ENCODE data around the gene RIC8A.

RIC8A gene

DNA sequence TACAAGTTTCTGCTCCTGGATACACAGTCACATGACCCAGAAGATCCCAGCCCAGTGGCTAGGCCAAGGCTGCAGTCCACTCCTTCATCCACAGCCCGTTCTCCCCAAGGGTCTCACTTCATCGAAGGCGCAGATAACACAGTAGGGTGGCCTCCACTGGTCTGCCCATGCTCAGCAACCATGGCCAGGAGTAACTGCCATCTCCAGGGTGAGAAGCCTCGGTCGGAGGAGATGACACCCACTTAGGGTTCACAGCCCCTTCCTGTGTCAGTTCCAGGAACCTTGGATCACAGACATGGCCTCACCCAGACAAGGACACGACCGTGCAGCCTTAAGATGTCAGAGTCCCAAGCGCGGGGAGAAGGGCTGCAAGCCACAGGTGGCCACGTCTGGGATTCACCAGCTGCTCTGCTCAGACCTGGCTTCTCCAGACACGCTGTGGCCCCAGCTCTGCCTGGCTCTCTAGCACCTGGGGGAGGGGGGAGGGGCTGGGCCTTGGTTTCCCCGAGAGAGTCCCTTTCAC is 2.9 kb upstream of the RIC8A start:
- DNase-seq = no peak

DNA sequence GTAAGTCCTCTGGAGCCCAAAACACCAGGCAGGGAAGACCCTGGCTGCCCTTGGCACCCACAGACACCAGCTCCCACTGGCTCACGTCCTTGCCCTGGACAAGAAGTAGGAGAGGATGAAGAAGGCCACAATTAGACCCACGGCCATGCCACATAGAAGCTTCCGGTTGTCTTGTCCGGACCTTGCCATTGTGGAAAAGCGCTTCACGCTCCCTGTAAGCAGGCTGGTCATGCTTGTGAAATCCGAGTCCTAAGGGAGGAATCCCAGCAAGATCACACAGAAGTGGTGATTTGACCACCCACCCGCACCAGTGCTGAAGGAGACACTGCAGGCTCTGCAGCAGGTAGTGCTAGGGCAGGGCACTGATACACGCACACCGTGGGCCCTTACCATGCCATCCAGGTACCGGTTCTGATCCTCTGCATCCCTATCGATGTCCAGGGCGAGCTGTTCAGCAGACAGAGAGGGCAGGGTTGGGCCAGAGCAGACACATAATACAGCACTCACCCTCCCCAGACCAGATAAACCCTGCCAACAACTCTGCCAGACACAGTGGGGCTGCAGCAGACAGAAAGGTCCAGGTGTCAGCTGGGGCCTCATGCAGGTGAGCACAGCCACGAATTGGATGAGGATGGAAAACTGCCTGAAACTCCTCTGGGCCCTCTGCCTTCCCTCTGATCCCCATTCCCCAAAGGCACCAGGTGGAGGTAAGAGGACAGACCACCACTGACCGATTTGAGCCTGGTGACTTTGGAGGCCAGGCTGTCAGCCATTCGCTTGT is 2.1 kb upstream of the RIC8A start:
- no peak for DNase-seq

DNA sequence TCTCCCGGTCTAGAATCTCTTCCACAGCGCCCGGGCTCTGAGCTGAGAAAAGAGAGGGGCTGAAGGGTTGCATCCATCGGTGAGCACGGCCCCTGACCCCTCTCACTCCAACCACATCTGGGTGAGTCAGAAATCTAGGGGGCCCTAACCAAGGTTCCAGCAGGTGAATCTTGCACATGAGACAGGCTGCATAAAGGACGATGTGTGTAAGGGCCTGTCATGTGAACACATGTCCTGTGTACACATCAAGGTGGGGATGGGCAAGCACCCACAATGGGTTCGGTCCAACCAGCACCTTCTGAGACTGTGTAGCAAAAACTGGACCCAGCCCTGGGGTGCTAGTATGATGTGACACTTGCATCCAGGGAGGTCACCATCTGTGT is 1.5 kb upstream of the RIC8A start:
- DNase-seq = no peak

DNA sequence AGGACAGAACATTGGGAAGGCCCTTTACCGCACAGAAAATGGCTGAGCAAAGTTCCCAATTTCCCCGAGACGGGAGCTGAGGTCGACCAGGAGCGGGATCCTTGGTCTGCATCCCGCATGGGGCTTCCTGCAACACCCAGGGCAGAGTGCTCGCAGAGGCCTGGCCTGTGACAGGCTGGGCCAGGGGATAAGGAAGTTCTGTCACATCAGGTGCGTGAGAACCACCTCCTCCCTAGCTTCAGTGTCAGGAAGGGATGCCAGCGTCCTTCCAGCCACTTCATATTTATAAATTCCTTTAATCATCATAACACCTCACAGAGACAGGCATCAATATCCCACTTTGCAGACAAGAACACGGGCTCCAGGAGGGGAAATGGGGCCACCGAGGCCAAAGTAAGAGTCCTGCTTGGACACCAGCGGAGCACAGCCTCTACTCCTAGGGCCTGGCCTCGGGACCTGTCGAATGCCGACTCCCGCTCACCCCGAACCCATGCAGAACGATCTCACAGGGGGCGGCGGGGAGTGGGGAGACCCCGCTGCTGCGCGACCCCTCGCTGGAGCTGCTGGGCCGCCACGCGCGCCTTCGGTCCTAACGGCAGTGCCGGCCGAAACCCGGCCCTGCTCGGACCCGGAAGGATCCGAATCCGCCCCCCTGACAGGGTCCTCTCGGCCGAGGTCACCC is 841 bp upstream of the RIC8A start:
- DNase-seq = no peak

DNA sequence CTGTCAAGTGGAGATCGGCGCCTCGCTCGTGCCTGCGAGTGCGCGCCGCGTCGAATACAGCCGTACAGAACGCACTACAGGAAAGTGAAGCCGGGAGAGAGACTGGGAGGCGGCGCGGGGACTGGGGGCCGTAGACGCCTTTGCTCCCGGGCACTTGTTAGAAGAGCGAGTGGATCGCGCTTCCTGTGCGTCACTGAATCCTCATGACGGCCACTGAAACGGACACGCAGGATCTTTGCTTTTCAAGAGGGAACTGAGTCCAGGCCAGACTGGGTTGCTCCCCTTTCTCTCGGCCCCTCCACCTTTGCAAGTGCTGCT is 314 bp downstream of the RIC8A start:
- no peak for DNase-seq

DNA sequence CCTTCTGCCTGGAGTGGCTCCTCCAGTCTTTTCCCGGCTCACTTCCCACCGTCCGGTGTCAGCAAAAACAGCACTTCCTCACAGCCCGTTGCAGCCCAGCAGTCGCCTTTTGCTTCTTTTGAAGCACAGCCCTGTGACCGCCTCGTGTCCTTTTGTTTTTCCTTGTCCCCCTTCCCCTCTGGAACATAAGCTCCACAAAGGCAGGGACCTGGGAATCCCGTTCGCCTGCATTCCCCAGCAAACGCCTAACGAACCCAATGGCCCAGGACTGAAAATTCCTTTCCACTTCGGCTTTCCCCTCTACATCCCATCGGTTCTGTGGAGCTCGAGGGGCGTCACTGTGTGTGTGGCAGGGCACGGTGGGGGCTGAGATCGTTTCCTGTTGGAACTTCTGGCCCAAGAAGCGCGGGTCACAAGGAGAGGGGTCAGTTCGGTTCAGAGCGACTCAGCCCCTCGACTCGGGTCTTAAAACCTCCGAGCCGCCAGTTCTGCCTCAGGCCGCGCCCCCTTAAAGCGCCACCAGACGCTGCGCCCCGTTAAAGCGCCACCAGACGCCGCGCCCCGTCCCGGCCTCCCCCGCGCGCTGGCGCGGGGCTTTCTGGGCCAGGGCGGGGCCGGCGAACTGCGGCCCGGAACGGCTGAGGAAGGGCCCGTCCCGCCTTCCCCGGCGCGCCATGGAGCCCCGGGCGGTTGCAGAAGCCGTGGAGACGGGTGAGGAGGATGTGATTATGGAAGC is 841 bp downstream of the RIC8A start:
- peak; percentile 2 to 24 for DNase-seq

DNA sequence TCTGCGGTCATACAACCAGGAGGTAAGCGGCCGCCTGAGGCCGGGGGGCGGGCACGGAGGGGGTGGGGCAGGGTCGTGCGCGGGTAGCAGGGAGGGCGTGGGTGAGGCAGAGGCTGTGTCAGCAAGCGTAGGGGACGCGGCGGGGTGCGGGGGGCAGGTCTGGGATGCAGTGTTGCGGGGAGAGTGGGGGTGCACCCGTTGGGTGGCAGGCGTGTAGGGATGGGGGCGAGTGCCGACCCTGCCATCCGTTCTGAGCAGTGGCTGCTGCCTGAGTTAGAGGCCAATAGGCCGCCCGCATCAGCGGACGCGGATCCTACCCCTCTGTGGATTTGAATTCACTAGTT is 1.4 kb downstream of the RIC8A start:
- DNase-seq = no peak

DNA sequence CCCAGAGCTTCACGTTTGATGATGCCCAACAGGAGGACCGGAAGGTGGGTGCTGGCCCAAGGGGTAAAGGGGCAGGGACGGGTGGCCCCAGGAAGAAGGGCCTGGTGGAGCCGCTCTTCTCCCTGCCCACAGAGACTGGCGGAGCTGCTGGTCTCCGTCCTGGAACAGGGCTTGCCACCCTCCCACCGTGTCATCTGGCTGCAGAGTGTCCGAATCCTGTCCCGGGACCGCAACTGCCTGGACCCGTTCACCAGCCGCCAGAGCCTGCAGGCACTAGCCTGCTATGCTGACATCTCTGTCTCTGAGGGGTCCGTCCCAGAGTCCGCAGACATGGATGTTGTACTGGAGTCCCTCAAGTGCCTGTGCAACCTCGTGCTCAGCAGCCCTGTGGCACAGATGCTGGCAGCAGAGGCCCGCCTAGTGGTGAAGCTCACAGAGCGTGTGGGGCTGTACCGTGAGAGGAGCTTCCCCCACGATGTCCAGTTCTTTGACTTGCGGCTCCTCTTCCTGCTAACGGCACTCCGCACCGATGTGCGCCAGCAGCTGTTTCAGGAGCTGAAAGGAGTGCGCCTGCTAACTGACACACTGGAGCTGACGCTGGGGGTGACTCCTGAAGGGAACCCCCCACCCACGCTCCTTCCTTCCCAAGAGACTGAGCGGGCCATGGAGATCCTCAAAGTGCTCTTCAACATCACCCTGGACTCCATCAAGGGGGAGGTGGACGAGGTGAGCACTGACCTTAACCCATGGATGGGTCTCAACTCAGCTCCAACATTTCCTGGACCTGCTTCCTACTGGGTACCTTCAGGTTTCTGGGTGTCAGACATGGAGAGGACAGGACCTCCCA is 2.0 kb downstream of the RIC8A start:
- no peak for DNase-seq

DNA sequence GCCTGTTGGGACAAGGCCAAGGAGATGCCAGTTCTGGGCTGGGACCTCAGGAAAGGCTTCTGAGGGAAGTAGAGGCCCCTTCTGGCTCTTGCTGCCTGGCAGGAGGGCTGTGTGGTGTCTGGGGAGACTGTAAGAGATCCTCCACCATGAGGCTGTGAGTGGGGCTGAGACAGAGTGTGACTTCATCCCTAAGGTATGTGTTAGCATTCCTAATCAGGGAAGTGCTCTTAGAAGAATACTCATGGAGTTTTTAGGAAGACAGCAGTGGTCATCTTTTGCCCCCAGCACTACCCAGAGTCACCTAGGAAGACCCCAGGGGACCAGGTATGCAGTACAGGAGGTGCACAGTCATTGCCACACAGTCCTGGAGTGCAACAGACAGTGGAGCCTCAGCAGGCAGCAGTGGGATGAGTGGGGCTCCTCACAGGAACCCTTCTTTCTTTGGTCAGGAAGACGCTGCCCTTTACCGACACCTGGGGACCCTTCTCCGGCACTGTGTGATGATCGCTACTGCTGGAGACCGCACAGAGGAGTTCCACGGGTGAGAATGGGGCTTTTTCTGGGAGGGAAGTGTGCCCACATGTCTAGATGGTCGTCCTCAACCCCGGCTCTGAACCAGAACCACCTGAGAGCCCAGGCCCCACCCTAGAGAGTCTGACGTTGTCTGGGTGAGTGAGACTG is 2.8 kb downstream of the RIC8A start:
- no peak for DNase-seq

DNA sequence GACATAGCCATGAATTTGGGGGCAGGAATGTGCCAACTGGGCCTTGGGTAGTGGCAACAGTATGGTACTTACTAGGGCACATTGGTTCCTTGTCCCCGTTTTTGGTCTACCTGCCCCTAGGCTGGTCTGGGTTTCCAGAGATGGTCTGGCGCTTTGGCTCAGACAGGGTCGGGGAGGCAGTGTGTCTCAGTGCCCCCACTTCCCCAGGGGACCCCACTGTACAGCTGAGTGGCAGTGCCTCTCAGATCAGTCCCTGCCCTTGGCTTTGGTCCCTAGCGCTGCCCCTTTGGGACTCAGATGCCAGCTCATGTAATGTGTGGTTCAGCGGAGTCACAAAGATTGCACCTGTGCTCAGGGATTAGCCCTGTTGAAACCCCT is 3.3 kb downstream of the RIC8A start:
- DNase-seq = no peak

DNA sequence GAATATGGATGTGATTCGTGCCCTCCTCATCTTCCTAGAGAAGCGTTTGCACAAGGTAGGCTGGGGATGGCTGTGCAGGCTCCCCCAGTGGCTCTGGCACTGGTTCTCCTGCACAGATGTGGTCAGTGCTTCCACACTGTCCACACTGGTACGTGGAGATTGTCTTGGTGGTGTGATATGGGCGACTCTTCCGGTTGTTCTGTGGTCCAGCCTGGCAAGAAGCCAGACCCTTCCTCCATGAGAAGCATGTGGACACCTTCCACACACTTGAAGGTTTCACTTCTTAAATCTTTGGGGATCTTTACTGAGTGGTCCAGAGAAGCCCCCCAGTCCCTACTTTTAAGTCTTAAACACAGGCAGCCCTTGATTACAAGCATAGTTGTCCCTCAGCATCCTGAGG is 3.8 kb downstream of the RIC8A start:
- no peak for DNase-seq

DNA sequence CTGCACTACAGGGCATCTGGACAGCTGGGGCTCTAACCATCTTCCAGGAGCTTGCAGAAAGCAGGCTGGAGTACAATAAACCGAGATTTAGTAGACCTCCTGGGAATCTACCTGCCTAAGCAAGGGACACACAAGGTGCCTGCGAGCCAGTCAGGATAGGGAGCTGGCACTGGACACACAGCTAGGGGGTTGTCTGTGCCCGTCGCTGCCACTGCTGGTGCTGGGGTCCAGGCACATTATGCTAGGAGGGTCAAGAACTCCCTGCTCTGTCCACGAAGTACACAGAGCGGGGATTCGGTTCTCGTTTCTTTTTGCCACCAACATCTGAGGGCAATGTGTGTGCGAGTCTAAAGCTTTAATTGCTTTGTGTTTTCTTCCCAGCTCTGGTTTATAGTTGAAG is 4.2 kb downstream of the RIC8A start:
- DNase-seq = no peak

DNA sequence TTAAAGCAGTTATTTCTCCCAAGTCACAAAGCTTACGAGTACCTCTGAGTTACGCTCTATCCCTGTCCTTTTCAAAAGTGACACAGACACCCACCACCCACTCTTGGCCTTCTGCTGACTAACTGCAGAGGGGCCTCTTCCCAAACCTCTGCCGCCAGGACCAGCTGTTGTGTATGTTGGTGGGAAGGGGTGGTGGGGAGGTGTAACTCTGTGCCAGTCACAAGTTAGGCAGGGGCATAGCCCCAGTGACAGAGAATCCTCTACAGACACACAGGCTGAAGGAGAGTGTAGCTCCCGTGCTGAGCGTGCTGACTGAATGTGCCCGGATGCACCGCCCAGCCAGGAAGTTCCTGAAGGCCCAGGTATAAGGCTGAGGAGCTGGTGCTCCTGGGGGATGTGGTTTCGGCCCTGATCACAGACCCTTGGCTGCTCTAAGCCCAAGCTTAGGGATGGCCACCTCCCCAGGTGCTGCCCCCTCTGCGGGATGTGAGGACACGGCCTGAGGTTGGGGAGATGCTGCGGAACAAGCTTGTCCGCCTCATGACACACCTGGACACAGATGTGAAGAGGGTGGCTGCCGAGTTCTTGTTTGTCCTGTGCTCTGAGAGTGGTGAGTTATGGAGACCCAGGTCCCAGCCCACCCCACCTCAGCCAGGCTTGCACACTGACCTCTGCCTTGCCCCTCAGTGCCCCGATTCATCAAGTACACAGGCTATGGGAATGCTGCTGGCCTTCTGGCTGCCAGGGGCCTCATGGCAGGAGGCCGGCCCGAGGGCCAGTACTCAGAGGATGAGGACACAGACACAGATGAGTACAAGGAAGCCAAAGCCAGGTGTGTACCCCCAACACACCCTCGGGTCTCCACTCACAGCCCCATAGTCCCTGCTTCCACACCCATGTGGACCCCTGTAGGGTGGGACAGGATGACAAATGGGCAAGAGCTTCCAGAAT is 4.9 kb downstream of the RIC8A start:
- no peak for DNase-seq

DNA sequence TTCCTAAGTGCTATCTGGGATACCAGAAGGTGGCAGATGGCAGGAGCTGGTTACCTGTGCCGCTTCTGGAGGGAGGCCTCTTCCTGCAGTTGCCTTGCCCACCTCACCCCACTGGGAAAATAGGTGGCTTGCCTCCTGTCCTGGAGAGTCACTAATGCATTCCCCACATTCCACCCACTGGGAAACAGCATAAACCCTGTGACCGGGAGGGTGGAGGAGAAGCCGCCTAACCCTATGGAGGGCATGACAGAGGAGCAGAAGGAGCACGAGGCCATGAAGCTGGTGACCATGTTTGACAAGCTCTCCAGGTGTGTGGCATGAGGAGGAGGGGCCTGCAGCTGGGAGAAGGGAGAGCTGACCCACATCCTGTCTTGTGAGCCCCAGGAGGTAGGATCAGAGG is 5.6 kb downstream of the RIC8A start:
- DNase-seq = no peak

DNA sequence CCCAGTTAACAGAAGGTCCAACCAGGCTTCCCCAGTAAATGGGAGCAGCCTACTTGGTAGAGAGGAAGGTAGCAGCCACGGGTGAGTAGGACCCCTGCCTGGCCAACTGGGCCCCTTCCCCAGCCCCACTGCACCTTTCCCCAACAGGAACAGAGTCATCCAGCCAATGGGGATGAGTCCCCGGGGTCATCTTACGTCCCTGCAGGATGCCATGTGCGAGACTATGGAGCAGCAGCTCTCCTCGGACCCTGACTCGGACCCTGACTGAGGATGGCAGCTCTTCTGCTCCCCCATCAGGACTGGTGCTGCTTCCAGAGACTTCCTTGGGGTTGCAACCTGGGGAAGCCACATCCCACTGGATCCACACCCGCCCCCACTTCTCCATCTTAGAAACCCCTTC is 6.6 kb downstream of the RIC8A start:
- DNase-seq = no peak

DNA sequence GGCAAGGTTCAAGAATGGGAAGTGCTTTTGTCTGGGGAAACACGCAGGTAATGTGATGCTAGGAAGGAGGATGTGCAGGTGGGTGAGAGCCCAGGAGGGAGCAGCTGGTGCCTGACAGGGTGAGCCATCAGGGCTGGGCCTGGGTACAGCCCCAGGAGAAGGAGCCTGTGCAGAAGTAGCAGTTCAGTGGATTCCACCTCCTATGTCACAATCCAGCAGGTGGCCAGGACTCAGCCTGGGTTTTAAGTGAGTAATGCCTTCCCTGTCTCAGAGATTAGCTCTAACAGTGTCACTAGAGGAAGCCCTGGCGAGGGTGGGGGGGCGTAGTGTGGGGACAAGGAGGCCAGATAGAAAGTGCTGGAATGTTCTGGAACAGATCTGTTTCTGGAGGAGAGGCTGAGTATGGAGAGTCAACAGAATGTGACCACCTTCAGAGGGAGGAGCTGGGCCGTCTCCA is 8.1 kb downstream of the RIC8A start:
- DNase-seq = no peak

DNA sequence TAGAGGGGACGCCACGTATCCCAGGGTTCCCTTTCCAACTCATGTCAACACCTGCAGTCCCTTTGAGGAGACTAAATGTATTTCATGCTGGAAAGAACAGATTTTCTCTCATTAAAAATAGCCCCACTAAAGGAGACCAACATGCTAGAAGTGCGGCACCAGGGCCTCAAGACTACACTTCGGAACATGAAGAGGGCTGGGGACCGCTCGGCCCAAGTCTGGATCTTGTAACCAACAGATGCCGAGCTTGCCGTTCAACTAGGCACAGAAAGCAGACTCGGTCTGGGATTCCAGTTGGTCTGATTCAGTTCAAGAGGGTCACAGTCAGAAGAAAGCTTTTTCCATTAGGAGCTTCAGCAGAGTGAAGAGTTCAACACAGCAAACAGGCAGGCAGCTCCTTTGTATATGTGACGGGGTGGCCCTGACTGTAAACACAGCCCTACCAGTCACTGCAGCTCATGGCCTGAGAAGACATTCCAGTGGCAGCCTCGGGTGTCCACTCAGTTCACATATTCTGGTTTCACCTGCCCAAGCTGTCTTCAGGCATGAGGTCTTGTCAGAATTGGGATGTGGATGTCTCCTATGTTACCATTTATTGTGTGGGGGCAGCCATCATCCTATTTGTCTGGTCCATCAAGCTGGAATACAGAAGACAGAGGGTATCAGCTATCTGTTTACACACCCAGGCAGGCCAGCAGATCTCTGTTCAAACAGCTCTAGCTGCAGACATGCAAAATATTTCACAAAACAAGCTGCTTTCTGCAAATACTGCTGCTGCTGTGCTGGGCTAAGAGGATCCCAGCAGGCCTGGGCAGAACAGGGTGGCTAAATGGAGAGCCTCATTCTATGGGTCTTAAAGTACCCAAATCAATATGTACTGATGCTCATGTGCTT is 8.8 kb downstream of the RIC8A start:
- DNase-seq = no peak

DNA sequence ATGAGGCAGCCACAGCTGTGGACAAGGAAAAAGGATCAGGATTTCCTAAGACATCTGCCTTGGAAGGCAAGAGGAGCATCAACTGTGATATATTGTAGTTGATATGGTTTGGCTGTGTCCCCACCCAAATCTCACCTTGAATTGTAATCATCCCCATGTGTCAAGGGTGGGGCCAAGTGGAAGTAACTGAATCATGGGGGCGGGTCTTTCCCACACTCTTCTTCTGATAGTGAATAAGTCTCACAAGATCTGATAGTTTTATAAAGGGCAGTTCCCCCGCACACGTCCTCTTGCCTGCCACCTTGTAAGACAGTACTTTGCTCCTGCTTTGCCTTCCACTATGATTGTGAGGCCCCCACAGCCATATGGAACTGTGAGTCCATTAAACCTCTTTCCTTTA is 10.2 kb downstream of the RIC8A start:
- DNase-seq = no peak

DNA sequence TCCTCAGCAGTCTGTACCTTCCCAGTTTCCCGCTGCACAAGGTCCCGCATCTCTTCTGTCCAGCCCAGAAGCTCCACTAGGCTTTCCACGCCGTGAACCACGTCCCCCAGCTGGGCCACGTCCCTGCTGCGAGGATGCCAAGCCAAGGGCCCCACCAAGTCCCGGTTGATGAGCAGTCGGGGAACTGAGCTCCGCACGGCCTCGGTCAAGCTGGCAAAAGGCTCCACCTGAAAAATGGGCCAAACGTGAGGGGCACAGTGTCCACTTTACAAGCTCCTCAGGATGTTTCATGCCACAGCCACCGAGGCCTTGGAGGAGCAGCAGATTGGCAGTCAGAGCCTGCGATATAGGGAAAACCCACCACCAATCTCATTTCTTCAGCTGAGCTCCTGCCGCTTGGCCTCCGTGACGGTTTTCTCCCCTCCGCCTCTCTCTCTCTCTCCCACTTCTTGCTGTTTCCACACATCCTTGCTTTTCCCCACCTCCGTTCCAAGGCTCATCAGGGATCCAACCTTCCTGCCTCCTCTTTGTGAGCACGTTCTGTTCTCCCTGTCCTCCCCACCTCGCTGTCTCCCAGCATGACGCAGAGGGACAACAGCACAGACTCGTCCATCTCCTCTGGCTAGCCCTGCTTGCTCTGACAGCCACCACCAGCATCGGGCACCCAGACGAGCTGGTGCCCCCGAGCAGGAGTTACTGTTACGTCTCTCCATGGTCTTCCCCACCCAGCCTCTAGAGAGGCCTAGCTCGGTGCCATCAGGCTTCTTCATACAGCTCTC is 11.5 kb downstream of the RIC8A start:
- DNase-seq = no peak
